Transverse colon (tissue), 4 donors: ENCODE results near the gene BTBD2.

Source experiments
- CTCF ChIP-seq, 5 experiments: fragments of 200-600 bp in 3 of 5; fragments of 450-650 bp in 2 of 5; sonication (generic) in 3 of 5; IDR thresholded peaks; 1 replicate in 2 of 5; 2 replicates in 3 of 5; pipeline ENCODE4 v1.5.1; 2016 to 2017; ENCODE audit warnings: antibody characterized with exemption in 5 of 5, inconsistent platforms in 3 of 5, mild to moderate bottlenecking in 2 of 5, moderate library complexity in 1 of 5
- EP300 ChIP-seq: sonication (generic); formaldehyde crosslinking; IDR thresholded peaks from one replicate; pipeline ENCODE4 v1.6.1; 2017; ENCODE audit warnings: antibody characterized with exemption, low read depth
- POLR2A ChIP-seq: fragments of 450-650 bp; IDR thresholded peaks from one replicate; pipeline ENCODE4 v1.6.1; 2016; ENCODE audit warnings: antibody characterized with exemption, mild to moderate bottlenecking, moderate library complexity
- POLR2AphosphoS5 ChIP-seq, 3 donors: sonication (generic); formaldehyde crosslinking; IDR thresholded peaks; one replicate each; pipeline ENCODE4 v1.6.1; 2016; ENCODE audit warnings: antibody characterized with exemption in 3 of 3

GRCh38 chr19:1938071-1938470 is 77.4 kb downstream of the BTBD2 start:
- TF ChIP-seq CTCF (IDR thresholded peaks at IDR 0.05) (no peak), POLR2AphosphoS5 (IDR thresholded peaks at IDR 0.05) (no peak), POLR2A (no peak), EP300 (no peak)
